Measurements from ENCODE around the gene DUSP1.

- TF ChIP-seq ZBTB39 (CRISPR knock-in tag; IDR thresholded peaks at IDR 0.05) (no peak), ZNF30 (CRISPR knock-in tag; IDR thresholded peaks at IDR 0.05) (no peak), NCOA1 (CRISPR knock-in tag; IDR thresholded peaks at IDR 0.05) (no peak)
These were observed 47.5 kb downstream of the DUSP1 start for GRCh38 chr5:172723508-172723907.
